Kidney (tissue), 14 donors: ENCODE measurements around the gene USH2A. TPM values are rescaled to one million over a fixed set of nuclear protein-coding genes. Genes with fewer than 3 reads are reported as not detected.
"Not testable (repeated sequence)": the region's sequence is repeated elsewhere in the genome, so short reads cannot be mapped to it uniquely, and the experiment has no call there.

Experiments
- DNase-seq, 5 donors: peaks; one replicate each; pipeline ENCODE4 v3.0.0-alpha.2; 2013 to 2020
- FAIRE-seq: peaks from 2 replicates; lab custom pipeline; 2012; peaks lifted over from hg19 to GRCh38; lab: Jason Lieb, UNC
- H3K27ac ChIP-seq, 2 donors: one replicate each; pipeline ENCODE4 v1.7.0; 2013; ENCODE audit warnings: low read depth in 2 of 2, low read length in 2 of 2, inconsistent platforms in 1 of 2
- H3K27me3 ChIP-seq: one replicate; pipeline ENCODE4 v1.7.1; 2013; ENCODE audit warnings: low read length, inconsistent platforms; ENCODE audit not compliant: control insufficient read depth, insufficient read depth
- H3K36me3 ChIP-seq, 3 donors: one replicate each; pipeline versions ENCODE4 v1.7.0 to v1.7.1; 2013; ENCODE audit warnings: low read length in 3 of 3, control low read depth in 1 of 3, inconsistent platforms in 1 of 3; ENCODE audit not compliant: insufficient read depth in 3 of 3, control insufficient read depth in 2 of 3
- H3K4me1 ChIP-seq, 3 donors: one replicate each; pipeline versions ENCODE4 v1.7.0 to v1.7.1; 2013; ENCODE audit warnings: low read length in 3 of 3, inconsistent platforms in 1 of 3, low read depth in 1 of 3; ENCODE audit not compliant: control insufficient read depth in 2 of 3, insufficient read depth in 2 of 3
- H3K4me3 ChIP-seq, 3 donors: one replicate each; pipeline versions ENCODE4 v1.7.0 to v1.8.1; 2013; ENCODE audit warnings: low read length in 3 of 3, control low read depth in 1 of 3, inconsistent platforms in 1 of 3
- H3K9ac ChIP-seq, 3 donors: one replicate each; pipeline versions ENCODE4 v1.7.0 to v1.7.1; 2013; ENCODE audit warnings: low read length in 3 of 3, control low read depth in 1 of 3, inconsistent platforms in 1 of 3
- H3K9me3 ChIP-seq, 3 donors: one replicate each; pipeline versions ENCODE4 v1.7.0 to v1.7.1; 2013; ENCODE audit warnings: low read length in 3 of 3, control low read depth in 1 of 3, inconsistent platforms in 1 of 3; ENCODE audit not compliant: control insufficient read depth in 2 of 3, insufficient read depth in 1 of 3
- CTCF ChIP-seq: IDR thresholded peaks from 3 replicates; pipeline ENCODE4 v1.5.1; 2012; ENCODE audit warnings: mild to moderate bottlenecking, moderate library complexity, borderline replicate concordance; ENCODE audit not compliant: insufficient read depth; ENCODE audit errors: extremely low read depth
- intact Hi-C: fragments of 100-400 bp; cut with DNase I; formaldehyde crosslinking; loops from one replicate; pipeline ENCODE4 v1.11.1; 2022
- polyA plus RNA-seq: library from polyadenylated mRNA; stranded (reverse); fragments of 350-450 nt; fragmentation: Illumina TruSeq; extraction: RNeasy Lipid Tissue Mini Kit (QIAGEN cat#74804); gene quantifications from one replicate; pipeline ENCODE4 v1.2.3, GENCODE V29; 2014; ENCODE audit warnings: low read depth, low replicate concordance; ENCODE audit not compliant: insufficient read depth
- total RNA-seq: library from RNA; stranded (reverse); fragmentation: NEBNext Ultra II Directional; extraction: Animal tissue kit (Norgen Biotek cat#: 25700); gene quantifications from one replicate; pipeline ENCODE4 v1.2.1, GENCODE V29; 2021
- donor health status: control.
- donor health status: control.
- donor health status: control.
- donor health status: control.
- donor health status: control.
- donor health status: DM: yes; HTN: yes; CAD: no.
- donor health status: Normal renal cell carcinoma (clear cell type).

Gene USH2A
- total and polyA plus RNA-seq, 2 donors from 2014 or later = 0.06 TPM; not detected in 1

- FAIRE-seq (no peak), DNase-seq (no peak)
- Histone ChIP-seq H3K9ac (no peak overlapping the region), H3K4me3 (no peak overlapping the region), H3K27ac (no peak overlapping the region), H3K9me3 (no peaks in the 10 kb centered on the region), H3K27me3 (no peaks in the 10 kb centered on the region), H3K4me1 (no peaks in the 10 kb centered on the region), H3K36me3 (no peaks in the 10 kb centered on the region)
- intact Hi-C loops = no loop called here
- TF ChIP-seq CTCF = no peak
Observed at GRCh38 chr1:216169351-216169750, 253.9 kb downstream of the USH2A start.

GRCh38 chr1:216168546-216168945 lies 254.7 kb downstream of the USH2A start:
- intact Hi-C loops = no loop called here
- no peaks in the 10 kb centered on the region for H3K9me3 ChIP-seq
- TF ChIP-seq CTCF = no peak
- H3K4me1 ChIP-seq = no peaks in the 10 kb centered on the region
- H3K27ac ChIP-seq = no peak overlapping the region
- no peak overlapping the region for H3K9ac ChIP-seq
- H3K4me3 ChIP-seq = no peak overlapping the region
- no peaks in the 10 kb centered on the region for H3K36me3 ChIP-seq
- DNase-seq (no peak), FAIRE-seq (no peak)
- no peaks in the 10 kb centered on the region for H3K27me3 ChIP-seq

GRCh38 chr1:216154063-216154462 lies 269.2 kb downstream of the USH2A start:
- Histone ChIP-seq H3K9me3 (peaks cover 0 to 4% (median 0%) of the 10 kb centered on the region in 3 donors), H3K4me3 (no peak overlapping the region), H3K4me1 (no peaks in the 10 kb centered on the region), H3K9ac (no peak overlapping the region), H3K36me3 (no peaks in the 10 kb centered on the region), H3K27me3 (no peaks in the 10 kb centered on the region), H3K27ac (no peak overlapping the region)
- intact Hi-C loops = no loop called here
- FAIRE-seq = no peak
- TF ChIP-seq CTCF = no peak
- no peak for DNase-seq

GRCh38 chr1:216153130-216153529 lies 270.1 kb downstream of the USH2A start:
- TF ChIP-seq CTCF = no peak
- Histone ChIP-seq H3K27ac (no peak overlapping the region), H3K27me3 (no peaks in the 10 kb centered on the region), H3K4me3 (no peak overlapping the region), H3K9ac (no peak overlapping the region), H3K36me3 (no peaks in the 10 kb centered on the region), H3K4me1 (no peaks in the 10 kb centered on the region), H3K9me3 (peaks cover 0 to 4% (median 0%) of the 10 kb centered on the region in 3 donors)
- FAIRE-seq (no peak), DNase-seq (no peak)
- intact Hi-C loops = no loop called here

- H3K36me3 ChIP-seq, FAIRE-seq, H3K9ac ChIP-seq, H3K4me1 ChIP-seq, H3K27ac ChIP-seq, H3K9me3 ChIP-seq, H3K27me3 ChIP-seq, DNase-seq, H3K4me3 ChIP-seq, intact Hi-C loops: not testable (repeated sequence)
Observed at GRCh38 chr1:216145451-216146018, 277.7 kb downstream of the USH2A start.
